ENCODE results near the gene ELFN2.

Gene ELFN2

DNA sequence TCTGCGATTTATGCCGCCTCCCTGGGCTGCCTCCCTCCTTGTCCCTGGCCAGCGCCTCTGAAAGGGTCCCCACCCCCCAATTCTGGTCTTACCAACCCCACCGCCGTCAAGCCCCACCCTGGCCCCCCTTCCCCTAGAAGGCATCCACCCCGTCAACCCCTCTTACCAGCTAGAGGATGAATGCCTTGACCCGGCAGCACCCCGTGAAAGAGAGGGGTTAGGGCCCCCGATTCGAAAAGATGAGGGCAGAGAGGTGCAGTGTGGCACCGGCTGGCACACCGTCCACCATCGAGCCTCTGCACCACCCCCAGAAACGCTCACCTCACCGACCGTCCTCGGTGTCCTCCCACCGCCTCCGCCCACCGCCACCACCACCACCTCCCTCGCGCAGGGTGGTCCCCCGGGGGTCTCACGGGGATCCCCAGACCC lies 559 bp downstream of the ELFN2 start:
- no peak for TF ChIP-seq CTCF (IDR thresholded peaks at IDR 0.05; ENCODE audit: low read depth, low read length)
- H3K4me3 ChIP-seq (ENCODE audit: low read depth, low read length) = peak overlapping the region; percentile 65

DNA sequence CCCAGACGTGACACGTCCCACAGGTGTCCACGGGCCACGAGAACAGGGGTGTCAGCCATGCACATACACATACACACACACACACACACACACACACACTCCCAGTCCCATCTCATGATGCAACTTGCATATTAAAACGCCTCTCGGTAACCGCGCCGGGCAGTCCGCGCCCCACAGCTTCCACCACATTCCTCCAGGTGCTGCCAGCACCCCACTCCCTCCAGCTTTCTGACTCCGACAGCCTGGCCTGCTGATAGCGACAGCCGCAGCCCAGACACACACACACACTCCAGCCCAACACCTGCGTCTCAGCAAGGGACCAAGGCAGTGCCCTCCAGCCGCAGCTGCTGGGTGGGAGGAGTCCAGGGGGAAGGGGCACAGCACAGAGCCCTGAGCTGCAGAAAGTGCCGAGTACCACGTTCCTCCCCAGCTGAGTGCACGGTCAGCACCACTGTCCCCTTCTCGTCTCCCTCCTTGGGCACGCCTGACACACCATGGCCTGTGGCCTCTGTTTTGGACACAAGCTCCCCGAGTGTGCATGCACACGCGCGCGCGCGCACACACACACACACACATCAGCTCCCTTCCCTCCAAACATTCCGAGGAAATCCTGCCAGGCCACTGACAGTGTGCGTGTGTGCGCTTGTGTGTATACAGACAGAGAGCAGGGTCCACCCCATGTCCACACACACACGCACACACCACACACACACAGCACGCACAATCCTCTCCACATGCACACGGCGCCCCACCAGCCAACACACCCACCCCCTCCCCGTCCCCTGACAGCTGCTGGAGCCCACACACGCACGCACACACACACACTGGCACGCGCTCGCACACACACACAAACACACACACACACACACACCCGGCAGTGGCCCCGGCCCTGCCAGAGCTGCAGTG lies 1.2 kb downstream of the ELFN2 start:
- TF ChIP-seq CTCF (IDR thresholded peaks at IDR 0.05; ENCODE audit: low read depth, low read length) = no peak
- H3K4me3 ChIP-seq (ENCODE audit: low read depth, low read length) = peak overlapping the region; percentile 65

DNA sequence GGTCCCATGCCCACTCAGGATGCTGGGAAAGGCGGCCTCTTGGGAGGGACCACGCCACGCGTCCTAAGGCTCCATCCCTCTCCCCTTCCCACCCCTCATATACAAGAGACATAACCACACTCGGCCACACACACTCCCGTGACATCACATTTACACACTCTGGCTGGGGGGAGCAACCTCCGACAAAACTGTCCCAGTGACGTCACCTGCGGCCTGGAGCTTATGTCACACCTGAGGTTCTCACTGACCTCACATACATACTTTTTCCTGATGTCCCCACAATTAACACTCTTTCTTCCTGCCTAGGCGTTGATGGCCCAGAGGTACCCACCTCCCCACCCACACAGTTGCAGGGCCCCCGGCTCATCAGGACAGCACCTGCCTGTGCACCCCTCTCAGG lies 1.9 kb downstream of the ELFN2 start:
- no peak for TF ChIP-seq CTCF (IDR thresholded peaks at IDR 0.05; ENCODE audit: low read depth, low read length)
- no peak overlapping the region for H3K4me3 ChIP-seq (ENCODE audit: low read depth, low read length)

- no peak for TF ChIP-seq CTCF (IDR thresholded peaks at IDR 0.05; ENCODE audit: low read depth, low read length)
These were observed 4.0 kb downstream of the ELFN2 start for GRCh38 chr22:37423283-37423682.

DNA sequence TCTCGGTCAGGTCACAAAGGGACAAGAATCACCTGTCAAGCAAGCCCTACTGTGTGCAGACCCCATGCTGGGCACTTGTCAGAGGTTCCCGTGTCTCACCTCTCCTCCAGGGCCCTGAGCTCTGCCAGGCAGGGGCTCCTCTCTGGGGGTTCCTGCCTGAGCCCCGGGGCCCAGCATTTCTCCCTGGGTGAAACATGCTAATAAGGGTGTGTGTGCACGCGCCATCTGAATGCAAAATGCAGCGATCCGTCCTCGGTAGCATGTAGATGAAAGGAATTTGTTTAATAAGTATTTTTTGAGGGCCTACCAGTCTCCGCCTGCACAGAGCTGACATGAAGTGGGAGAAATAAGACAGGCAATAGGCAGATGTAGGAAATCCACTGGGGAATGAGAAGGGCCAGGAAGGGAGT lies 5.8 kb downstream of the ELFN2 start:
- TF ChIP-seq CTCF (IDR thresholded peaks at IDR 0.05; ENCODE audit: low read depth, low read length) = no peak
- no peak overlapping the region for H3K4me3 ChIP-seq (ENCODE audit: low read depth, low read length)

More at GRCh38 chr22:37423283-37423682, 4.0 kb downstream of the ELFN2 start:
- no peak overlapping the region for H3K4me3 ChIP-seq (ENCODE audit: low read depth, low read length)

- no peak for TF ChIP-seq CTCF (IDR thresholded peaks at IDR 0.05; ENCODE audit: low read depth, low read length)
- peak overlapping the region; percentile 50 for H3K4me3 ChIP-seq (ENCODE audit: low read depth, low read length)
These were observed 6.4 kb downstream of the ELFN2 start for GRCh38 chr22:37420686-37421467.
